Measurements from ENCODE around the gene PRSS16. TPM values are rescaled to one million over a fixed set of nuclear protein-coding genes. Genes with fewer than 3 reads are reported as not detected.

PRSS16 gene
- total and polyA plus RNA-seq, 2 experiments from 2014 or later, result 8.7 to 11.8 TPM

- H3F3A ChIP-seq (replicated peaks; ENCODE audit: low read depth), result peaks cover 3% of the 10 kb centered on the region; the same call in 1 of the 2 replicates
- no peaks in the 10 kb centered on the region for H3K9me2 ChIP-seq (ENCODE audit: insufficient read depth)
- no peak for TF ChIP-seq POLR2AphosphoS5 (IDR thresholded peaks at IDR 0.05; ENCODE audit: low read depth)
- no peak for TF ChIP-seq STAT1 (IDR thresholded peaks at IDR 0.05; ENCODE audit: unreplicated experiment)
- no peak for TF ChIP-seq ZNF462 (CRISPR knock-in tag; IDR thresholded peaks at IDR 0.05)
- TF ChIP-seq EZH2 (IDR thresholded peaks at IDR 0.05; ENCODE audit: low read depth, unreplicated experiment), result no peak
- no peak for TF ChIP-seq REST (IDR thresholded peaks at IDR 0.05; ENCODE audit: unreplicated experiment)
- TF ChIP-seq CTCF (conservative IDR thresholded peaks at IDR 0.05; ENCODE audit: low read depth in 2 of 2), result no peak
- no peak for TF ChIP-seq ZNF114 (CRISPR knock-in tag; IDR thresholded peaks at IDR 0.05)
- TF ChIP-seq EZH2phosphoT487 (IDR thresholded peaks at IDR 0.05; ENCODE audit: unreplicated experiment), result no peak
- no peak for TF ChIP-seq NANOG (IDR thresholded peaks at IDR 0.05; ENCODE audit: borderline replicate concordance)
- TF ChIP-seq JUNB (IDR thresholded peaks at IDR 0.05; ENCODE audit: unreplicated experiment), result no peak
- TF ChIP-seq CREB1 (CRISPR knock-in tag; IDR thresholded peaks at IDR 0.05; ENCODE audit: low read depth), result no peak
- no peak for TF ChIP-seq ZNF331 (CRISPR knock-in tag; IDR thresholded peaks at IDR 0.05; ENCODE audit: low read depth)
- no peak for TF ChIP-seq ETS1 (IDR thresholded peaks at IDR 0.05)
- no peak overlapping the region; the same call in 1 of the 2 replicates for H2AFZ ChIP-seq
- Mint-ChIP-seq H3K27me3 (ENCODE audit: insufficient read depth, low read depth, poor library complexity) (peaks cover 23% of the 10 kb centered on the region), H3K27ac (0 out of 2 replicates have a peak overlapping the region, but pooled peaks have one; percentile 75), H3K36me3 (ENCODE audit: low read depth) (no peaks in the 10 kb centered on the region), H3K9me3 (peaks cover 8% of the 10 kb centered on the region; the same call in 2 of the 3 replicates), H3K4me3 (peak overlapping the region; percentile 94), H3K4me1 (no peaks in the 10 kb centered on the region)
- H3K27ac ChIP-seq (ENCODE audit: low read depth), result no peak overlapping the region
- DNase-seq (ENCODE audit: low spot score) (peak; percentile 40), ATAC-seq (peak; percentile 22)
- H3K79me2 ChIP-seq (replicated peaks; ENCODE audit: insufficient read depth), result no peaks in the 10 kb centered on the region
- H3K36me3 ChIP-seq (ENCODE audit: insufficient read depth), result no peaks in the 10 kb centered on the region
- peak overlapping the region; percentile 58 for H3K4me2 ChIP-seq
- H4K20me1 ChIP-seq (replicated peaks; ENCODE audit: insufficient read depth), result no peaks in the 10 kb centered on the region
- H3K4me3 ChIP-seq, result peak overlapping the region; percentile 64
- H3K4me1 ChIP-seq (ENCODE audit: insufficient read depth), result peaks cover 5% of the 10 kb centered on the region; the same call in 1 of the 2 replicates
- no peaks in the 10 kb centered on the region for H3K27me3 ChIP-seq (ENCODE audit: insufficient read depth)
These were observed 33.3 kb upstream of the PRSS16 start for GRCh38 chr6:27214126-27214601.
